ENCODE measurements around the gene PNPLA6. TPM values are rescaled to one million over a fixed set of nuclear protein-coding genes. Genes with fewer than 3 reads are reported as not detected.

Gene PNPLA6
- total RNA-seq, 1 experiment from 2014 or later = 121 TPM

DNA sequence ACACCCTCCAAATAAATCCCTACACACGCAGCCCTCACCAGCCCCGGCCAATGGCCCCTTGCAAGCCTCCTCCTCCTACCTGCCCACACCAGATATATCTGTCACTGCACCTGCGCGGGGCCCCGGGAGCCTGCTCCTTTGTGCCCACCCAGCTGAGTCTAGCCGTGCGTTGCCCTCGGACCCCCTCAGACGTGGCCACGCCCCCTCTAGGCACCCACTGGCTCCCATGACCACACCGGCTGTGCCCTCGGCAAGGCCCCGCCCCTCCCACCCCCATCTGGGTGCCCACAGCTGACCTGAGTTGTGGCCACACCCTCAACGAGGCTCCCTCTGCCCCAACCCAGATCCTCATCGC, 6.3 kb upstream of the PNPLA6 start:
- Histone ChIP-seq H3K9me3 (ENCODE audit: insufficient read depth, low read depth) (no peaks in the 10 kb centered on the region), H3F3A (ENCODE audit: insufficient read depth, low read depth) (peaks cover 7% of the 10 kb centered on the region; the same call in 1 of the 2 replicates), H3K27ac (no peak overlapping the region), H3K36me3 (ENCODE audit: low read depth) (no peaks in the 10 kb centered on the region), H2AFZ (no peak overlapping the region), H3K27me3 (ENCODE audit: insufficient read depth, low read depth) (no peaks in the 10 kb centered on the region), H3K9me2 (ENCODE audit: insufficient read depth) (no peaks in the 10 kb centered on the region), H3K4me1 (replicated peaks; ENCODE audit: insufficient read depth) (peaks cover 9% of the 10 kb centered on the region), H3K79me2 (ENCODE audit: low read depth) (no peaks in the 10 kb centered on the region), H3K4me2 (no peak overlapping the region), H4K20me1 (ENCODE audit: insufficient read depth) (no peaks in the 10 kb centered on the region), H3K4me3 (no peak overlapping the region)
- DNase-seq = no peak
- CTCF ChIA-PET = no interaction called here
- intact Hi-C loops (cut with micrococcal nuclease; ENCODE audit: unreplicated experiment) = no loop called here
- TF ChIP-seq EZH2 (IDR thresholded peaks at IDR 0.05; ENCODE audit: low read depth) (no peak), CTCF (conservative IDR thresholded peaks at IDR 0.05) (no peak)
- POLR2A ChIA-PET (ENCODE audit: unreplicated experiment) = interaction anchor here (0.6 kb wide), 1 partner anchor 156 kb away, joined by 9 read pairs; no protein-coding TSS in a partner anchor
- no TSS peak for BruUV-seq (replicated peaks)

DNA sequence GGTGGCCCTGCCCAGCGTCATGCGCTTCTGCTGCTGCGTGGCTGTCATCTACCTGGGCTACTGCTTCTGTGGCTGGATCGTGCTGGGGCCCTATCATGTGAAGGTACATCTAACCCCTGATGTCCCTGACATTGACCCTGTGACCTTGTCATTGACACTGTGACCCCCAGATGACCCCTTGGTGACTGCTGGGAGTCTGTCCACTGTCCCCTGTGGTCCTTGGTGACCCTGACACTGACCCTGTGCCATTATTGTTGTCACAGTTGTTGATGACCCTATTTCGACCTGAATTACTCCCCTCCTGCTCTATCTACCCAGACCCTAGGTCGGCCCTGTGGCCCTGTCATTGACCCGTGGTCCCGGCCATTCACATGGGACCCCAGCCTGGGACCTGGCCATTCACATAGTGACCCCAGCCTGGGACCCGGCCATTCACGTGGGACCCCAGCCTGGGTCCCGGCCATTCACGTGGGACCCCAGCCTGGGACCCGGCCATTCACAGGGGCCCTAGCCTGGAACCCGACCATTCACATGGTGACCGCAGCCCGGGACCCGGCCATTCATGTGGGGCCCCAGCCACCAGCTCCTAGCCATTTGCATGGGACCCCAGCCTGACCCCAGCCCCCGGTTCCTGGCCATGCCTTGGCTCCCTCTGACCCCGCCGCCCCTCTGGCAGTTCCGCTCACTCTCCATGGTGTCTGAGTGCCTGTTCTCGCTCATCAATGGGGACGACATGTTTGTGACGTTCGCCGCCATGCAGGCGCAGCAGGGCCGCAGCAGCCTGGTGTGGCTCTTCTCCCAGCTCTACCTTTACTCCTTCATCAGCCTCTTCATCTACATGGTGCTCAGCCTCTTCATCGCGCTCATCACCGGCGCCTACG, 5.7 kb upstream of the PNPLA6 start:
- Histone ChIP-seq H3K9me3 (ENCODE audit: insufficient read depth, low read depth) (no peaks in the 10 kb centered on the region), H3K9me2 (ENCODE audit: insufficient read depth) (no peaks in the 10 kb centered on the region), H2AFZ (no peak overlapping the region), H3K79me2 (ENCODE audit: low read depth) (no peaks in the 10 kb centered on the region), H3K4me3 (no peak overlapping the region), H3K4me1 (replicated peaks; ENCODE audit: insufficient read depth) (peaks cover 9% of the 10 kb centered on the region), H3K27ac (no peak overlapping the region), H4K20me1 (ENCODE audit: insufficient read depth) (no peaks in the 10 kb centered on the region), H3F3A (ENCODE audit: insufficient read depth, low read depth) (peaks cover 9% of the 10 kb centered on the region; the same call in 1 of the 2 replicates), H3K27me3 (ENCODE audit: insufficient read depth, low read depth) (no peaks in the 10 kb centered on the region), H3K36me3 (ENCODE audit: low read depth) (no peaks in the 10 kb centered on the region), H3K4me2 (no peak overlapping the region)
- TF ChIP-seq EZH2 (IDR thresholded peaks at IDR 0.05; ENCODE audit: low read depth) (no peak), CTCF (conservative IDR thresholded peaks at IDR 0.05) (no peak)
- DNase-seq = no peak
- ChIA-PET POLR2A (ENCODE audit: unreplicated experiment) (interaction anchor here (0.6 kb wide), 2 partner anchors 25 to 157 kb away, joined by 3 to 9 read pairs; no protein-coding TSS in a partner anchor), CTCF (no interaction called here)
- intact Hi-C loops (cut with micrococcal nuclease; ENCODE audit: unreplicated experiment) = loop anchor here (10.0 kb wide), 2 partner anchors 135 to 175 kb away; no protein-coding TSS in a partner anchor
- no TSS peak for BruUV-seq (replicated peaks)

- peak overlapping the region; percentile 100 for H3K4me2 ChIP-seq
- no peak for DNase-seq
- no peaks in the 10 kb centered on the region for H4K20me1 ChIP-seq (ENCODE audit: insufficient read depth)
- intact Hi-C loops (cut with micrococcal nuclease; ENCODE audit: unreplicated experiment) = loop anchor here (10.0 kb wide), 2 partner anchors 139 to 179 kb away; no protein-coding TSS in a partner anchor
- H3K4me1 ChIP-seq (replicated peaks; ENCODE audit: insufficient read depth) = peaks cover 9% of the 10 kb centered on the region
- peak overlapping the region; percentile 83 for H3K4me3 ChIP-seq
- ChIA-PET POLR2A (ENCODE audit: unreplicated experiment) (no interaction called here), CTCF (no interaction called here)
- H2AFZ ChIP-seq = peak overlapping the region; percentile 83
- no peak for TF ChIP-seq CTCF (conservative IDR thresholded peaks at IDR 0.05)
- TF ChIP-seq EZH2 (IDR thresholded peaks at IDR 0.05; ENCODE audit: low read depth) = no peak
- H3F3A ChIP-seq (ENCODE audit: insufficient read depth, low read depth) = peaks cover 12% of the 10 kb centered on the region; the same call in 1 of the 2 replicates
- BruUV-seq (replicated peaks) = no TSS peak
- H3K9me3 ChIP-seq (ENCODE audit: insufficient read depth, low read depth) = no peaks in the 10 kb centered on the region
- H3K79me2 ChIP-seq (ENCODE audit: low read depth) = no peaks in the 10 kb centered on the region
- no peaks in the 10 kb centered on the region for H3K9me2 ChIP-seq (ENCODE audit: insufficient read depth)
- H3K27me3 ChIP-seq (ENCODE audit: insufficient read depth, low read depth) = no peaks in the 10 kb centered on the region
- no peaks in the 10 kb centered on the region; the same call in 1 of the 2 replicates for H3K36me3 ChIP-seq (ENCODE audit: low read depth)
- H3K27ac ChIP-seq = peak overlapping the region; percentile 76
Observed at GRCh38 chr19:7533281-7533885, 2.1 kb upstream of the PNPLA6 start.

Data from PC-9 (cell line).